ENCODE results near the gene GRIP1.
A peak's percentile ranks its signal among the peaks of the same experiment; 100 is the strongest.
"Not testable (repeated sequence)": the region's sequence is repeated elsewhere in the genome, so short reads cannot be mapped to it uniquely, and the experiment has no call there.

The GRIP1 gene

DNA sequence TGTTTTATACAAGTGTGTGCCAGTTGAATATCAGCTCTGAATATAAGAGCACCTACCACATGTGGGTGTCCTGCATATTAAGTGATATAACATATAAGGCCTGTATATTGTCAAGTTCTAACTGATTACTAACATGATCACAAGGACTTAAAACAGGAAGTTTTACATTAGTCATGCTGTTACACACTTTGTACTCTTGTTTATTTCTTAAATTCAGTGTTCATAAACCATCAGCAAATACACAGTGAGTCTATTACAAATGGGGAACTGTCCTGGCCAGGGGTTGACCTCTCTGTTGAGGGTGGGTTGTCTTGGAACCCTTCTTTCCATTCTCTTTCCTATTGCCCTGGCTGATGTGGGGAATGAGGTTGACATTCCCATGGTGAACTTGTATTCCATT is 357.4 kb downstream of the GRIP1 start:
- no peak for DNase-seq (ENCODE audit: low spot score)

GRCh38 chr12:66320996-66321395 is 357.9 kb downstream of the GRIP1 start:
- DNase-seq (ENCODE audit: low spot score) = no peak

GRCh38 chr12:66319266-66319954 is 359.5 kb downstream of the GRIP1 start:
- DNase-seq (ENCODE audit: low spot score) = no peak

DNA sequence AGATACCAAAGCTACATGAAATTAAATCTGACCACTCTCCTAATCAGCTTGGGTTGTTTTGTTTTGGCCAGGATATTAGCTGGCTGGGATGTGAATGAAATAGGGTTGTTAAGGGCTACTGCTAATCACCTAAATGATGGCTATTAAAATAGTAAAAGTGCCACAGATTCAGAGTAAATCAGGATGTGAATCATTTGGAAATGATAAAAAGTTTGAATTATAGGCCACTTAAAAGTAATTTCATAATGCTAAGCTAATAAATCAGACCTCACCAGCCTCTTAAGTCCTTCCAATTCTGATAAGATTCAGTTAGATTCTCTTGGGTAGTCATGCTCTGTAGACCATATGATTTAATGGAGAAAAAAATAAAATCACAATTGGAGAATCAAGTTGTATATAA is 364.6 kb downstream of the GRIP1 start:
- no peak for DNase-seq (ENCODE audit: low spot score)

DNA sequence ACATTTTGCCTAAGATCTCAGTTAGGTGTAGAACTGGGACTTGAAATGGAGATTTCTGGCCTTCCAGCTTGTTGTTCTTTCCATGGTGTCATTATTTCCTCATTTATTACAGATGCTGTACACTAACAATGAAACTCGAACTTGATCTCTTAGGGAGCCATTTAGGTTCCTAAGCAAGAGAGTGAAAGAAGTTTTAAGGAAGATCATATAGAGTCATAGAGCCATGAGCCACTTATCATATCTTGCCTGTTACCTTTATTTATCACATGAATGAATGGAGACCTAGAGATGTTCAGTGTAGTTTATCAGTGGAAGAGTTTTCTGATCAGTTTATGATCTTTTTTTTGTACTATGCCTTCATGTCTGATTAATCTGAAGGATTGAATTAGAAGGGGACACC is 366.7 kb downstream of the GRIP1 start:
- DNase-seq (ENCODE audit: low spot score) = no peak

GRCh38 chr12:66309606-66310005 is 369.3 kb downstream of the GRIP1 start:
- DNase-seq (ENCODE audit: low spot score) = no peak

DNA sequence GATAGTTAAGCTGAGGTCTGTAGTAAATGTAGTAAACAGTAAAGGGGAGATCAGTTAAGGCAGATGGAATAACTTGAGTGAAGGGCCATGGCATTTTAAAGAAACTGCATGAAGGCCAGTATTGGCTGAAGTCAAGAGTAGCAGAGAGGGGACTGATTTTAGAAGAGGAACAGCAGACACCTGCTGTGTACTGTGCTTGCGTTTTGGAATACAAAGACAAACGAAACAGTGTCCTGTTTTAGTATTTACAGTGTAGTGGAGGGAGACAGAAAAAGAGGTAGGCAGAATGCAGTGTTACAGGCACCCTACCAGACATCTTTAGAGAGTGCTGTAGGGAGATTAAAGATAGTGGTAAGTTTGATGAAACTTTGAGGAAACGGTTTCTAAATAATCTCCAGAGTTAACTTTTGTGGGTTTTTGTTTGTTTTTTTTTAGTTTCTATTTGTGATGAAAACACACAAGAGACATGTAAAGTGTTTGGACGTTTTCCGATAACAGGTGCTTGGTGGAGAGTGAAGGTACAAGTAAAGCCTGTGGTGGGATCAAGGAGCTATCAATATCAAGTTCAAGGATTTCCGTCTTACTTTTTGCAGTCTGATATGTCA is 374.5 kb downstream of the GRIP1 start:
- DNase-seq (ENCODE audit: low spot score) = no peak

- DNase-seq (ENCODE audit: low spot score) = not testable (repeated sequence)
These were observed 375.5 kb downstream of the GRIP1 start for GRCh38 chr12:66303316-66303804.

DNA sequence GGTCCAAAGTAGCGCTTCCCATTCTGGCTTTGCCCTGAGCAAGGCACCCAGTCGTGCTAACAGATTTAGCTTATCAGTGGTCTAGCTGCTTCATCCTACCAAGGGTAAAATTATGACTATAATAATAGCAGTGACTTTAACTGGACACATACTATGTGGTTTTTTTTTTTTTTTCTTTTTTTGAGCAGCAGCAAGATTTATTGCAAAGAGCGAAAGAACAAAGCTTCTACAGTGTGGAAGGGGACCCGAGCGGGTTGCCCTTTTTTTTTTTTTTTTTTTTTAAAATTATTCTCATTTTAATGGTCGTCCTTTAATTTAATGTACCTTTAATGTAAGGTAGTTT is 376.1 kb downstream of the GRIP1 start:
- no peak for DNase-seq (ENCODE audit: low spot score)

DNA sequence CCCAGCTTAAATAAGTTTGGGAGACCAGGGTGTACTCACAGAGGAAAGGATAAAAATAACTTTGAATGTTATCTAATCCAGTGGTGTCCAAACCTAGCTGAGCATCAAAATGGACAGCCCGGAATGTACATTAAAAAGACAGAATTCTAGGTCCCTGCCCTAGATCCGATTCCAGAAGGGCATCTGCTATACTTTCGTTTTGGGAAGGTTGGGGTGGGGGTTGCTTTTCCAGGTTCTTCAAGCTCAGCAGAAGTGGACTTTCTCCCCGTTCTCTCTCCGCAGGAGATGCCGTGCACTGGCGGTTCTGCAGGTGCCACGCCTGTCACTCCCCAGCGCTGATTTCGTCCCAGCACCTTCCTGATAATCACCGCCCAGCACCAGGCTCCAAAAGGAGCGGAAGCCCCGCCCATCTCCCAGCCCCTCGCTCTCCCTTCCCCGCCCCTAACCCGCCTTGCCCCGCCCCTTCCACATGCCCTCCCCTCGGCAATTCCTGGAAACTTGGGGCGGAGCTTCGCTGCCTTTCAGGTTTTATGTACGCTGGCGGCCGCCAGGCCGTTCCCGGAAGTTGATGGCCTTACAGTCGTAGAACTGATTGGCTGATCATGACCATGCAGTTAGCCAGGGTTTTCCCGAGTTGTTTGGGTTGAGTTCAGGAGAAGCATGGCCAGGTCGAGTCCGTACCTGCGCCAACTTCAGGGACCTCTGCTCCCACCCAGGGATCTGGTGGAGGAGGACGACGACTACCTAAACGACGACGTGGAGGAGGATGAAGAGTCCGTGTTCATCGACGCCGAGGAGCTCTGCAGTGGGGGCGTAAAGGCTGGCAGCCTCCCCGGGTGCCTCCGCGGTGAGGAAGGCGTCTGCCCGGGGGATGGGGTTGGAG is 376.7 kb downstream of the GRIP1 start, which contains the start of gene HELB:
Gene HELB (plus strand): TSS at position 550 of the 883 bp plus-strand sequence. CDS start 111 bp downstream, at position 661.
- peak; percentile 95 for DNase-seq (ENCODE audit: low spot score)

DNA sequence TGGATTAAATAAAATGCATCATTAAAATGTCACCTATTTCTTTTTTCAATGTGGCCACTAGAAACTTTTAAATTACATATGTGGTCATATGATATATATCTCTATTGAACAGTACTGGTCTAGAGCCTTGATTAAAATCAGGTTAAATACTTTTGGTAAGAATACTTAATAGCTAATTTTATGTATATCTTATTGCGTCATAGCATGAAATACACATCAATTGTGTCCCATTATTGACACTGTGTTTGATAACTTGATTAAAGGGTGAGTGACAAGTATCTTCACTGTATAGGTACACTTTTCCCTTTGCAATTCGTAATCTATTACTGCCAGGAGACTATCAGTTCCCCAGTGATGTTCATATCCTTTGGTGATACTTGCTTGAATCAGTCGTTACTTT is 381.0 kb downstream of the GRIP1 start:
- DNase-seq (ENCODE audit: low spot score) = no peak
